Amniotic epithelial cell (primary cell): ENCODE results near the gene C13orf46.
"Not testable (repeated sequence)": the region's sequence is repeated elsewhere in the genome, so short reads cannot be mapped to it uniquely, and the experiment has no call there.

ENCODE experiments used
- DNase-seq: peaks from one replicate; pipeline ENCODE4 v3.0.0-alpha.2; 2010; ENCODE audit warnings: low read depth

The C13orf46 gene

GRCh38 chr13:113991676-113992179, 17.9 kb upstream of the C13orf46 start:
- no peak for DNase-seq

- DNase-seq: no peak
These were observed 17.4 kb upstream of the C13orf46 start for GRCh38 chr13:113991191-113991669.

- no peak for DNase-seq
These were observed 16.5 kb upstream of the C13orf46 start for GRCh38 chr13:113990321-113990837.

GRCh38 chr13:113989585-113990300, 15.9 kb upstream of the C13orf46 start:
- no peak for DNase-seq

GRCh38 chr13:113988859-113989258, 15.0 kb upstream of the C13orf46 start:
- DNase-seq: not testable (repeated sequence)

- no peak for DNase-seq
These were observed 8.4 kb upstream of the C13orf46 start for GRCh38 chr13:113982296-113982661.

- no peak for DNase-seq
These were observed 7.9 kb upstream of the C13orf46 start for GRCh38 chr13:113981611-113982295.

GRCh38 chr13:113981194-113981605, 7.3 kb upstream of the C13orf46 start:
- DNase-seq: no peak

- DNase-seq: no peak
These were observed 6.7 kb upstream of the C13orf46 start for GRCh38 chr13:113980489-113981064.

- no peak for DNase-seq
These were observed 6.1 kb upstream of the C13orf46 start for GRCh38 chr13:113979791-113980471.

GRCh38 chr13:113978741-113979481, 5.0 kb upstream of the C13orf46 start:
- no peak for DNase-seq

GRCh38 chr13:113977976-113978375, 4.1 kb upstream of the C13orf46 start:
- no peak for DNase-seq

- DNase-seq: peak; percentile 58
These were observed 3.1 kb upstream of the C13orf46 start for GRCh38 chr13:113976711-113977684.

GRCh38 chr13:113975416-113975815, 1.5 kb upstream of the C13orf46 start:
- DNase-seq: no peak

- no peak for DNase-seq
These were observed 717 bp upstream of the C13orf46 start for GRCh38 chr13:113974304-113975281.

- peak; percentile 82 for DNase-seq
These were observed 1.2 kb downstream of the C13orf46 start for GRCh38 chr13:113972451-113973217.

GRCh38 chr13:113971471-113972231, 2.2 kb downstream of the C13orf46 start:
- DNase-seq: no peak
